GM12878 (cell line): ENCODE data around the gene MYL11.
"Not testable (repeated sequence)": the region's sequence is repeated elsewhere in the genome, so short reads cannot be mapped to it uniquely, and the experiment has no call there.

ENCODE experiments used
- CHD2 ChIP-seq: IDR thresholded peaks from 2 replicates; pipeline ENCODE4 v1.6.1; 2011; ENCODE audit warnings: low read depth, low read length, improper control_type of control experiment, borderline replicate concordance
- ESRRA ChIP-seq: IDR thresholded peaks from 2 replicates; pipeline ENCODE4 v1.6.1; 2012; ENCODE audit warnings: mild to moderate bottlenecking, low read length, improper control_type of control experiment
- HDAC6 ChIP-seq: fragments of 200-600 bp; sonication (generic); IDR thresholded peaks from one replicate; pipeline ENCODE4 v1.8.0; 2017; ENCODE audit warnings: antibody characterized with exemption; ENCODE audit not compliant: unreplicated experiment
- RAD21 ChIP-seq: IDR thresholded peaks from 2 replicates; pipeline ENCODE4 v1.6.1; 2011; ENCODE audit warnings: mild to moderate bottlenecking, low read depth, low read length, moderate library complexity; ENCODE audit not compliant: insufficient read depth
- TAF1 ChIP-seq: IDR thresholded peaks from 2 replicates; pipeline ENCODE4 v1.6.1; 2011; ENCODE audit warnings: mild to moderate bottlenecking, low read depth, low read length, borderline replicate concordance
- TBL1XR1 ChIP-seq: IDR thresholded peaks from 2 replicates; pipeline ENCODE4 v1.6.1; 2012; ENCODE audit warnings: low read depth, low read length, improper control_type of control experiment
- TF ChIP-seq, protein P1 (sequence below): fragments of 450-650 bp; IDR thresholded peaks from 2 replicates; pipeline ENCODE4 v1.6.1; 2016; ENCODE audit warnings: mild to moderate bottlenecking
- TF ChIP-seq, protein P2 (sequence below), 3 experiments: IDR thresholded peaks in 2 of 3; conservative IDR thresholded peaks in 1 of 3; 2 replicates each; pipeline ENCODE4 v1.5.1; 2011; ENCODE audit warnings: low read depth in 3 of 3, low read length in 3 of 3, mild to moderate bottlenecking in 3 of 3, control low read depth in 2 of 3, moderate library complexity in 2 of 3, inconsistent platforms in 1 of 3, mixed read lengths in 1 of 3; ENCODE audit not compliant: control insufficient read depth in 2 of 3, insufficient read depth in 1 of 3; ENCODE audit errors: extremely low read depth in 1 of 3

DNA sequence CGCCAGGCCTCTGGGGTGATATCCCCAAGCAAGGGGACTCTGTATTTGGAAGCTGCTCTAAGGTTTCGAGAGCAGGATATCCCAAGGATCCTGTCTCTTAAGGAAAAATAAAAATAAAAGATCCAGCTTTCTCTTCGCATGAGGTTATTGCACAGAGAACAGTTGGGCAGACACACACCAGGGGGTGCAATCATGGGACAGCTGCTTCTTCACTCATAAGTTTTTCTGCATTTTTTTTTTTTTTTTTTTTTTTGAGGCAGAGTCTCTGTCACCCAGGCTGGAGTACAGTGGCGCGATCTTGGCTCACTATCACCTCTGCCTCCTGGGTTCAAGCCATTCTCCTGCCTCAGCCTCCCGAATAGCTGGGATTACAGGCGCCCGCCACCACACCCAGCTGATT, 32.6 kb upstream of the MYL11 start:
- TF ChIP-seq, protein P1, sequence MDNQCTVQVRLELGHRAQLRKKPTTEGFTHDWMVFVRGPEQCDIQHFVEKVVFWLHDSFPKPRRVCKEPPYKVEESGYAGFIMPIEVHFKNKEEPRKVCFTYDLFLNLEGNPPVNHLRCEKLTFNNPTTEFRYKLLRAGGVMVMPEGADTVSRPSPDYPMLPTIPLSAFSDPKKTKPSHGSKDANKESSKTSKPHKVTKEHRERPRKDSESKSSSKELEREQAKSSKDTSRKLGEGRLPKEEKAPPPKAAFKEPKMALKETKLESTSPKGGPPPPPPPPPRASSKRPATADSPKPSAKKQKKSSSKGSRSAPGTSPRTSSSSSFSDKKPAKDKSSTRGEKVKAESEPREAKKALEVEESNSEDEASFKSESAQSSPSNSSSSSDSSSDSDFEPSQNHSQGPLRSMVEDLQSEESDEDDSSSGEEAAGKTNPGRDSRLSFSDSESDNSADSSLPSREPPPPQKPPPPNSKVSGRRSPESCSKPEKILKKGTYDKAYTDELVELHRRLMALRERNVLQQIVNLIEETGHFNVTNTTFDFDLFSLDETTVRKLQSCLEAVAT = not testable (repeated sequence)
- not testable (repeated sequence) for TF ChIP-seq ESRRA, TBL1XR1, HDAC6, CHD2, TAF1, RAD21
- TF ChIP-seq, protein P2, sequence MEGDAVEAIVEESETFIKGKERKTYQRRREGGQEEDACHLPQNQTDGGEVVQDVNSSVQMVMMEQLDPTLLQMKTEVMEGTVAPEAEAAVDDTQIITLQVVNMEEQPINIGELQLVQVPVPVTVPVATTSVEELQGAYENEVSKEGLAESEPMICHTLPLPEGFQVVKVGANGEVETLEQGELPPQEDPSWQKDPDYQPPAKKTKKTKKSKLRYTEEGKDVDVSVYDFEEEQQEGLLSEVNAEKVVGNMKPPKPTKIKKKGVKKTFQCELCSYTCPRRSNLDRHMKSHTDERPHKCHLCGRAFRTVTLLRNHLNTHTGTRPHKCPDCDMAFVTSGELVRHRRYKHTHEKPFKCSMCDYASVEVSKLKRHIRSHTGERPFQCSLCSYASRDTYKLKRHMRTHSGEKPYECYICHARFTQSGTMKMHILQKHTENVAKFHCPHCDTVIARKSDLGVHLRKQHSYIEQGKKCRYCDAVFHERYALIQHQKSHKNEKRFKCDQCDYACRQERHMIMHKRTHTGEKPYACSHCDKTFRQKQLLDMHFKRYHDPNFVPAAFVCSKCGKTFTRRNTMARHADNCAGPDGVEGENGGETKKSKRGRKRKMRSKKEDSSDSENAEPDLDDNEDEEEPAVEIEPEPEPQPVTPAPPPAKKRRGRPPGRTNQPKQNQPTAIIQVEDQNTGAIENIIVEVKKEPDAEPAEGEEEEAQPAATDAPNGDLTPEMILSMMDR (IDR thresholded peaks at IDR 0.05 in 2 of 3, conservative IDR thresholded peaks at IDR 0.05 in 1 of 3; ENCODE audit: control insufficient read depth in 2 of 3, extremely low read depth in 1 of 3, insufficient read depth in 1 of 3, low read depth in 3 of 3, low read length in 3 of 3) = not testable (repeated sequence)
